Astrocyte of the cerebellum (primary cell): Measurements from ENCODE around the gene ZDHHC14.
A peak's percentile ranks its signal among the peaks of the same experiment; 100 is the strongest.

Experiments used
- DNase-seq: peaks from one replicate; pipeline ENCODE4 v3.0.0-alpha.2; 2011; ENCODE audit warnings: low read depth
- H3K4me3 ChIP-seq: 2 replicates; pipeline ENCODE4 v1.5.1; 2011; ENCODE audit warnings: mild to moderate bottlenecking, low read depth, low read length, moderate library complexity
- in situ Hi-C: cut with HindIII; loops from 2 replicates; pipeline ENCODE4 v1.10.0; 2017; ENCODE audit warnings: low sequenced_read_pairs
- TF ChIP-seq, protein P1 (sequence below): IDR thresholded peaks from 2 replicates; pipeline ENCODE4 v1.5.1; 2012; ENCODE audit warnings: low read length, low read depth, moderate library complexity, mild to moderate bottlenecking; ENCODE audit errors: missing control alignments

Gene ZDHHC14

DNA sequence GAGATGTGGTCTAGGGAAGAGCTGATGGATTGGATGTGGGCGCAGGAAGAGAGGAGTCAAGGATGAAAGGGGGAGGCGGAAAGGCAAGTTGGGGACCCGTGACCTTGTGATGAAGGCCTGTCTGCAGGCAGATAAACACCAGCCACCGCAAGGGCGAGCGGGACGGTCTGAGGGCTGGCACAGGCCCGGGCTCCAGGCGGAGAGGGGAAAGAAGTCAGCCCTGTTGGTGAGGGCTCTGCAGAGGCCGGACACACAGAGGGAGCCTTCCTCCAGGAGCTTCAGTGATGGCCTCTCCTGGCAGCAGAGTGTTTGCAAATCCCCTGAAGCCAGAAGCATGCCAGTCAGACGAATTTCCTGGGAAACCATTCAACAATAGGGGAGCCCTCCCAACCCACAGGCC is 112.2 kb downstream of the ZDHHC14 start:
- no peak overlapping the region for H3K4me3 ChIP-seq
- in situ Hi-C loops = no loop called here
- TF ChIP-seq, protein P1, sequence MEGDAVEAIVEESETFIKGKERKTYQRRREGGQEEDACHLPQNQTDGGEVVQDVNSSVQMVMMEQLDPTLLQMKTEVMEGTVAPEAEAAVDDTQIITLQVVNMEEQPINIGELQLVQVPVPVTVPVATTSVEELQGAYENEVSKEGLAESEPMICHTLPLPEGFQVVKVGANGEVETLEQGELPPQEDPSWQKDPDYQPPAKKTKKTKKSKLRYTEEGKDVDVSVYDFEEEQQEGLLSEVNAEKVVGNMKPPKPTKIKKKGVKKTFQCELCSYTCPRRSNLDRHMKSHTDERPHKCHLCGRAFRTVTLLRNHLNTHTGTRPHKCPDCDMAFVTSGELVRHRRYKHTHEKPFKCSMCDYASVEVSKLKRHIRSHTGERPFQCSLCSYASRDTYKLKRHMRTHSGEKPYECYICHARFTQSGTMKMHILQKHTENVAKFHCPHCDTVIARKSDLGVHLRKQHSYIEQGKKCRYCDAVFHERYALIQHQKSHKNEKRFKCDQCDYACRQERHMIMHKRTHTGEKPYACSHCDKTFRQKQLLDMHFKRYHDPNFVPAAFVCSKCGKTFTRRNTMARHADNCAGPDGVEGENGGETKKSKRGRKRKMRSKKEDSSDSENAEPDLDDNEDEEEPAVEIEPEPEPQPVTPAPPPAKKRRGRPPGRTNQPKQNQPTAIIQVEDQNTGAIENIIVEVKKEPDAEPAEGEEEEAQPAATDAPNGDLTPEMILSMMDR = no peak
- DNase-seq = no peak

DNA sequence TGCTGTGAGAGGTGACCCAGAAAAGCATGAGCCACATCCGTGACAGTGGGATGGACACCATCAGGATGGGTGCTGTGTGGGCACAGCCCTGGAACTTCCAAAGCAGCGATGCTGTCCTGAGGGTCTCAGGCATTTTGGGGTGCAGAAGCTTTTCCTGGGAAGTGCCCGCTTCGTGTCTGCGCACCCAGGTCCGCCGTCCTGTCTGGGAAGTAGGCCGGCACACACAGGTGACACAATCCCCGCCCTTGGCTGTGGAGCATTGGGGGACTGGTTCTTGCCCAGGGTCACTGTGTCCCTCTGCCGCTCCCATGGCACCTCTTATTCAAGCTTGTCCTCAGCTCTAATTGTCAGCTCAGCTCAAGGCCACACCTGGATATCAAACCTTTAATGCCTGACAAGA is 112.6 kb downstream of the ZDHHC14 start:
- in situ Hi-C loops = no loop called here
- no peak for DNase-seq
- H3K4me3 ChIP-seq = no peak overlapping the region
- TF ChIP-seq, protein P1 = no peak

DNA sequence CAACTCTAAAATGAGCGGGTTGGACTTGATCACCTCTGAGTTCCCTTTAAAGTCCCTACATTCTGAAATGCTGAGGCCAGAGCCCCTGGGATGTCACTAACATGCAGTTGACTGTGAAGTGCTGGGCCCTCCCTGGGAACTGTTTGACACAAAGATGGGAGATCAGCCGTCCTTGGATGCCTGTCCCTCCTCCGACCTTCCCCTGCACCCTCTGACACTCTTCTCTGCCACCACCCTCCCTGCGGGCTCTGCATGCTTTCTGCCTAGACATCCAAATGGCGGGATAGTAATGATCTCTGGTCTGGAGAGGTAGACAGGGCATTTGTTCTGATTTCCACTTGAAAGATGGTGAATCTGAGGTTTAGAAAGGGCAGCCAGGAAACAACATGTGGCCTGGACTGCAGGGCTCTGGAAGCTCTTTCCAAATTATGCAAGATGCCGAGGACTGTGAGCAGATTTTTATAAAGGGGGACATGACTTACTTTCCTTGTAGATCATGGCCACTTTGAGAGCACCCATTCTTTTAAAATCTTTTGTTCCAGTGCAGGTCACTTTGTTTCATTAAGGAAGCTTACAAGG is 113.2 kb downstream of the ZDHHC14 start:
- DNase-seq = peak; percentile 9
- H3K4me3 ChIP-seq = no peak overlapping the region
- in situ Hi-C loops = no loop called here
- TF ChIP-seq, protein P1 = no peak

DNA sequence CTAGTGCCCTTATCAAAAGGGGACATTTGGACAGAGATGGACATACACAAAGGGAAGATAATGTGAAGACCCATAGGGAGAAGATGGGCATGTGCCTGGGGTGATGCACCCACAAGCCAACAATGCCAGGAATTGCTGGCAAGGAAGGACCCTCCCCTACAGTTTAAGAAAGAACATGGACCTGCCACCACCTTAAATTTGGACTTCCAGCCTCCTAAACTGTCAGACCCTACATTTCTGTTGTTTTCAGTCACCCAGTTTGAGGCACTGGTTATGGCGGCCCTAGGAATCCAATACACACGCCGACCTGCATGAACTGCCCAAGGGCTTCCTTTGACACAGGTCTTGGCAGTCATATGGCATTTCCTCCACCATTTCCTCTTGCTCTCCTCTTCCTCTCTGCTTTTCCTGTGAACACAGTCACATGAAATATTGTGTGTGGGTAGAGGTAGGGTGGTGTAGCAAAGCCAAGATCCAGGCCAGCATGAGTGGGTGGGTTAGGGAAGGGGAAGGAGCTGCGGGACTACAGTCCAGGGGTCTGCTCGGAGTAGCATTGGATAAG is 115.6 kb downstream of the ZDHHC14 start:
- no peak overlapping the region for H3K4me3 ChIP-seq
- TF ChIP-seq, protein P1 = no peak
- DNase-seq = no peak
- in situ Hi-C loops = no loop called here

DNA sequence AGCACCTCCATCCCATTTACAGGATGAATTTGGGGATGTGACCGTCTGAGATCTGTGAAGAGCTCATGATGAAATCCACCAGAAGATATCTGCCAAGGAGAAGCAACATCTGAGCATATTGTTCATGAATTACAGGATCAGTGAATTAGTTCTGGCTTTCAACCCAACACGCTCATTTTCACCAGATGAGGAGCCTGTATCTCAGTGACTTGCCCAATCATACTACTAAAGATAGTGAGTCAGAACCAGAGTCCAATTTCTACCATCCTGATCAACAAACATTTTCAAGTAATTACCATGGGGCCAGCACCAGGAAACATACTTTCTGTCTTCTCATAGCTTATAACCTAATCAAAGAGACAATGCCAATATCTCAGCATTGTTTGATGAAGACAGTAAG is 116.6 kb downstream of the ZDHHC14 start:
- no peak overlapping the region for H3K4me3 ChIP-seq
- no peak for DNase-seq
- in situ Hi-C loops = no loop called here
- TF ChIP-seq, protein P1 = no peak

DNA sequence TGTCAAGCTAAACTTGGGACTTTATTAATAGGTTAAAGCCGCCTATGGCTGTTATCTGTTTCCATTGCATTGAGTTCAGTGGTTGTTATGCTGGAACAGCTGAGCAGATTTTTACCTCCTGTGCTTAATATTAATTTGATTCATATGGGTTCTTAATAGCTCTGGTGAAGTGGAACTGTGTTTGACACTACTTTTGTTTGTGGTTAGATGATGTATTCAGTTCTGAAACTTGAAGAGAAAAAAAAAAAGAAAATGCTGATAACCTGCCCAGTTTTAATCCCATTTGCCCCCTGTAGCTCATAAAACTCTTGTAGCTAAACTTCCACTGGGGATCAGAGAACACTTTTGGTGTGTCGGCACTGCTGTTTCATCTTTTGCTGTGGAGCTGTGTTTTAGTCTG is 117.8 kb downstream of the ZDHHC14 start:
- in situ Hi-C loops = no loop called here
- H3K4me3 ChIP-seq = no peak overlapping the region
- peak; percentile 13 for DNase-seq
- TF ChIP-seq, protein P1 = no peak
